Suprapubic skin (tissue), 4 donors: Measurements from ENCODE around the gene NUDT4. TPM values are rescaled to one million over a fixed set of nuclear protein-coding genes. Genes with fewer than 3 reads are reported as not detected.
"Not testable (repeated sequence)": the region's sequence is repeated elsewhere in the genome, so short reads cannot be mapped to it uniquely, and the experiment has no call there.

Experiments used
- DNase-seq, 2 donors: peaks; one replicate each; pipeline ENCODE4 v3.0.0-alpha.2; 2019; ENCODE audit warnings: low spot score in 2 of 2
- H3K27ac ChIP-seq: fragments of 200-600 bp; sonication (generic); one replicate; pipeline ENCODE4 v1.5.1; 2019
- H3K27me3 ChIP-seq: fragments of 200-600 bp; sonication (generic); one replicate; pipeline ENCODE4 v1.5.1; 2019
- H3K36me3 ChIP-seq: fragments of 200-600 bp; sonication (generic); one replicate; pipeline ENCODE4 v1.5.1; 2019
- H3K4me1 ChIP-seq: fragments of 200-600 bp; sonication (generic); one replicate; pipeline ENCODE4 v1.5.1; 2019
- H3K4me3 ChIP-seq: fragments of 200-600 bp; sonication (generic); one replicate; pipeline ENCODE4 v1.5.1; 2019; ENCODE audit warnings: mild to moderate bottlenecking
- H3K9me3 ChIP-seq: fragments of 200-600 bp; sonication (generic); one replicate; pipeline ENCODE4 v1.5.1; 2019
- CTCF ChIP-seq, 2 donors: fragments of 200-600 bp in 1 of 2; fragments of 450-650 bp in 1 of 2; sonication (generic) in 1 of 2; IDR thresholded peaks; one replicate each; pipeline ENCODE4 v1.5.1; 2016 to 2019; ENCODE audit warnings: antibody characterized with exemption in 2 of 2, mild to moderate bottlenecking in 1 of 2, moderate library complexity in 1 of 2
- EP300 ChIP-seq: sonication (generic); formaldehyde crosslinking; IDR thresholded peaks from one replicate; pipeline ENCODE4 v1.6.1; 2017; ENCODE audit warnings: antibody characterized with exemption
- POLR2A ChIP-seq, 2 donors: fragments of 450-650 bp; IDR thresholded peaks; one replicate each; pipeline ENCODE4 v1.6.1; 2017; ENCODE audit warnings: antibody characterized with exemption in 2 of 2, mild to moderate bottlenecking in 2 of 2, moderate library complexity in 2 of 2
- POLR2AphosphoS5 ChIP-seq, 3 donors: sonication (generic); formaldehyde crosslinking; IDR thresholded peaks; one replicate each; pipeline ENCODE4 v1.6.1; 2017; ENCODE audit warnings: antibody characterized with exemption in 3 of 3
- WGBS: methylation state at CpG from one replicate; pipeline ENCODE4 v1.1.5; 2018; 5-methylcytosine and 5-hydroxymethylcytosine counted together
- total RNA-seq, 4 donors: library from RNA; depleted of rRNA; stranded (reverse); fragments of >200 nt; gene quantifications; one replicate each; pipeline ENCODE4 v1.1.0, GENCODE V29; 2016

The NUDT4 gene
- total RNA-seq, 4 donors from 2014 or later = 27.1 to 46.7 (median 34.5) TPM

- no peaks in the 10 kb centered on the region for H3K9me3 ChIP-seq
- H3K4me1 ChIP-seq = peaks cover 42% of the 10 kb centered on the region
- WGBS = 55% methylated on average over 2 of the region's 2 CpGs
- no peaks in the 10 kb centered on the region for H3K27me3 ChIP-seq
- H3K36me3 ChIP-seq = no peaks in the 10 kb centered on the region
- TF ChIP-seq CTCF (IDR thresholded peaks at IDR 0.05) = no peak
- TF ChIP-seq POLR2A (IDR thresholded peaks at IDR 0.05) = no peak
- no peak for TF ChIP-seq POLR2AphosphoS5 (IDR thresholded peaks at IDR 0.05)
- TF ChIP-seq EP300 = no peak
- no peak overlapping the region for H3K27ac ChIP-seq
- DNase-seq = no peak
- peak overlapping the region; percentile 88 for H3K4me3 ChIP-seq
These were observed 2.9 kb downstream of the NUDT4 start for GRCh38 chr12:93380480-93381121.

- DNase-seq = no peak
- Histone ChIP-seq H3K27me3 (no peaks in the 10 kb centered on the region), H3K4me1 (peaks cover 34% of the 10 kb centered on the region), H3K9me3 (no peaks in the 10 kb centered on the region), H3K36me3 (no peaks in the 10 kb centered on the region), H3K4me3 (peak overlapping the region; percentile 88), H3K27ac (no peak overlapping the region)
- WGBS = 55% methylated on average over 5 of the region's 5 CpGs
- TF ChIP-seq POLR2AphosphoS5 (IDR thresholded peaks at IDR 0.05) = no peak
- TF ChIP-seq EP300 = no peak
- no peak for TF ChIP-seq POLR2A (IDR thresholded peaks at IDR 0.05)
- TF ChIP-seq CTCF (IDR thresholded peaks at IDR 0.05) = no peak
These were observed 3.6 kb downstream of the NUDT4 start for GRCh38 chr12:93381161-93381975.

- H3K4me1 ChIP-seq = peaks cover 34% of the 10 kb centered on the region
- H3K9me3 ChIP-seq, H3K27ac ChIP-seq, DNase-seq, H3K36me3 ChIP-seq, H3K27me3 ChIP-seq: not testable (repeated sequence)
- 97% methylated on average over 5 of the region's 5 CpGs for WGBS
- H3K4me3 ChIP-seq = peak overlapping the region; percentile 88
These were observed 4.3 kb downstream of the NUDT4 start for GRCh38 chr12:93381976-93382437.

DNA sequence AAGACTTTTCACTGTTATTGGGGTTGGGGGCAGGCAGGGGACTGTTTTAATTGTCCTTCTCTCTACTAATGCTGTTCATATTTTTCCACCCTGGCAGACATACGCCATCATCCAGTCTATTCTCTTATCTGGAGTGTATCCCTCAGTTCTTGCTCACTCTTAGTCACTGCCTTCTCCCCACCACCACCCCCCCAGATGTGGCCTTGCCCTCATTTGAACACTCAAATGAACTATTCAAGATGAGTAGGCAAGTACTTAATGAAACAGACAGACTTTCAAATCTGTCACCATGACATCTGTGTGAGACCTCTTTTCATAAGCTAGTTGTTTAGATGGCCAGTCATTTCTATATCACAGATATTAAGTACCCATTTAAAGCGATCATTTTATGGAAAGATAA, 10.1 kb downstream of the NUDT4 start:
- Histone ChIP-seq H3K27ac (no peak overlapping the region), H3K9me3 (no peaks in the 10 kb centered on the region), H3K4me1 (peaks cover 5% of the 10 kb centered on the region), H3K4me3 (no peak overlapping the region), H3K36me3 (no peaks in the 10 kb centered on the region), H3K27me3 (no peaks in the 10 kb centered on the region)
- DNase-seq = no peak
- TF ChIP-seq CTCF (IDR thresholded peaks at IDR 0.05) (no peak), POLR2A (IDR thresholded peaks at IDR 0.05) (no peak), EP300 (no peak), POLR2AphosphoS5 (IDR thresholded peaks at IDR 0.05) (no peak)
- WGBS = 93% methylated on average over 2 of the region's 2 CpGs

GRCh38 chr12:93390031-93390430, 12.3 kb downstream of the NUDT4 start:
- Histone ChIP-seq H3K36me3 (peaks cover 1% of the 10 kb centered on the region), H3K27me3 (no peaks in the 10 kb centered on the region), H3K4me3 (no peak overlapping the region), H3K9me3 (no peaks in the 10 kb centered on the region), H3K27ac (no peak overlapping the region), H3K4me1 (no peaks in the 10 kb centered on the region)
- TF ChIP-seq POLR2AphosphoS5 (IDR thresholded peaks at IDR 0.05) (no peak), POLR2A (IDR thresholded peaks at IDR 0.05) (no peak)
- DNase-seq = no peak
- WGBS = 73% methylated on average over 5 of the region's 5 CpGs

DNA sequence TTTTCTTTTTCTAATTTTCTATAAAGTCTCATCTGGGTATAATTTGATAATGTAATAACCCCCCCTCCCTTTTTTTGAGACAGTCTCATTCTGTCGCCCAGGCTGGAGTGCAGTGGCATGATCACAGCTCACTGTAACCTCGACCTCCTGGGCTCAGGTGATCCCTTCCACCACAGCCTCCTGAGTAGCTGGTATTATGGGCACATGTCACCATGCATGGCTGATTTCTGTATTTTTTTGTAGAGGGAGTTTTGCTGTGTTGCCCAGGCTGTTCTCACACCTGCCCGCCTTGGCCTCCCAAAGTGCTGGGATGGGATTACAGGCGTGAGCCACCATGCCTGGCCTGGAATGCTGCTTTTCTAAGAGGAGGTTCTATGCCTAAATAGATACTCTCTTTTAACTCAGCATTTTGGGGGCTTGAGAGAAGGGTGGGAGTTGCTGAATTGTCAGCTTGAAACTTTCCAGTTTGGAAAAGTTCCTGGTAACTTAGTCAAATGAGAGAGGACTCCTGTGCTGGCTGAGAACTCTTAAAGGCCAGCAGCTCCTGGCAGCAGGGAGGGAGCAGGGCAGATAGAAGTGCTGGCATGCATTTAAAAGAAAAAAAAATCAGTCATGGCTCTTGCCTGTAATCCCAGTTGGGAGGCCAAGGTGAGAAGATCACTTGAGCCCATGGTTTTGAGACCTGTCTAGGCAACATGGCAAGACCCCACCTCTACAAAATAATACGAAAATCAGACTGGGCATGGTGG, 13.0 kb downstream of the NUDT4 start:
- H3K27ac ChIP-seq = no peak overlapping the region
- 89% methylated on average over 5 of the region's 5 CpGs for WGBS
- no peak overlapping the region for H3K4me3 ChIP-seq
- H3K9me3 ChIP-seq = no peaks in the 10 kb centered on the region
- peaks cover 8% of the 10 kb centered on the region for H3K36me3 ChIP-seq
- H3K4me1 ChIP-seq = no peaks in the 10 kb centered on the region
- DNase-seq = no peak
- no peaks in the 10 kb centered on the region for H3K27me3 ChIP-seq
- TF ChIP-seq POLR2AphosphoS5 (IDR thresholded peaks at IDR 0.05) = no peak
- no peak for TF ChIP-seq CTCF (IDR thresholded peaks at IDR 0.05)
- no peak for TF ChIP-seq POLR2A (IDR thresholded peaks at IDR 0.05)
- TF ChIP-seq EP300 = no peak
